GM12878 (cell line): ENCODE measurements around the gene PIP4K2B. TPM values are rescaled to one million over a fixed set of nuclear protein-coding genes. Genes with fewer than 3 reads are reported as not detected.

Experiments used
- ATAC-seq: fragments of 200-7000 bp; cut with Tn5 transposase; 3 replicates; pipeline ENCODE4 v1.9.1; 2020; ENCODE audit warnings: mild to moderate bottlenecking, moderate library complexity
- BruUV-seq: library from RNA; stranded (reverse); fragments of 400-500 nt; replicated peaks from 2 replicates; lab custom pipeline; 2021; lab: Mats Ljungman, UMichigan
- CTCF ChIA-PET: fragments of 300-600 bp; sonication (Branson Sonifier 250); formaldehyde crosslinking; extraction: SDS; loops from one replicate; lab custom pipeline; 2021; ENCODE audit warnings: inconsistent platforms; lab: Yijun Ruan, JAX
- POLR2A ChIA-PET: fragments of 350-600 bp; formaldehyde crosslinking; extraction: SDS; loops from one replicate; lab custom pipeline; 2021; ENCODE audit warnings: inconsistent platforms; lab: Charles Lee
- RAD21 ChIA-PET: fragments of 300-600 bp; sonication (Branson Sonifier 250); formaldehyde crosslinking; loops from one replicate; lab custom pipeline; 2023; ENCODE audit warnings: antibody characterized with exemption; ENCODE audit not compliant: unreplicated experiment; lab: Charles Lee
- SMC1A ChIA-PET: fragments of 300-600 bp; sonication (Branson Sonifier 250); formaldehyde crosslinking; loops from one replicate; lab custom pipeline; 2023; ENCODE audit not compliant: unreplicated experiment, uncharacterized antibody; lab: Charles Lee
- DNase-seq: peaks from one replicate; pipeline ENCODE4 v3.0.0-alpha.2; 2011; ENCODE audit warnings: low read depth, low spot score
- FAIRE-seq: peaks from 3 replicates; lab custom pipeline; 2011; peaks lifted over from hg19 to GRCh38; lab: Jason Lieb, UNC
- H2AFZ ChIP-seq: 2 replicates; pipeline ENCODE4 v1.6.0; 2011; ENCODE audit warnings: low read depth, low read length, control low read depth; ENCODE audit not compliant: control insufficient read depth
- H3K27ac ChIP-seq: 2 replicates; pipeline ENCODE4 v1.5.1; 2011; ENCODE audit warnings: control low read depth; ENCODE audit not compliant: control insufficient read depth, insufficient read depth
- H3K27me3 ChIP-seq, 2 experiments: replicated peaks in 1 of 2; 2 replicates each; pipeline versions ENCODE4 v1.6.0 to v1.6.1; 2011; ENCODE audit warnings: low read length in 1 of 2; ENCODE audit not compliant: control insufficient read depth in 2 of 2, insufficient read depth in 2 of 2
- H3K36me3 ChIP-seq, 2 experiments: 2 replicates each; pipeline ENCODE4 v1.5.1; 2011; ENCODE audit warnings: low read length in 1 of 2; ENCODE audit not compliant: control insufficient read depth in 2 of 2, insufficient read depth in 2 of 2
- H3K4me1 ChIP-seq: 2 replicates; pipeline ENCODE4 v1.6.1; 2011; ENCODE audit warnings: mild to moderate bottlenecking, low read length, moderate library complexity, mixed read lengths; ENCODE audit not compliant: control insufficient read depth, insufficient read depth
- H3K4me2 ChIP-seq: 2 replicates; pipeline ENCODE4 v1.6.0; 2011; ENCODE audit warnings: control low read depth; ENCODE audit not compliant: control insufficient read depth, insufficient read depth
- H3K4me3 ChIP-seq: fragments of 200-600 bp; sonication (generic); 2 replicates; pipeline ENCODE4 v1.5.1; 2016
- H3K79me2 ChIP-seq: 2 replicates; pipeline ENCODE4 v1.6.0; 2011; ENCODE audit warnings: low read length; ENCODE audit not compliant: control insufficient read depth, insufficient read depth
- H3K9ac ChIP-seq: 2 replicates; pipeline ENCODE4 v1.8.0; 2011; ENCODE audit warnings: low read length, control low read depth, mixed read lengths; ENCODE audit not compliant: control insufficient read depth, insufficient read depth
- H3K9me3 ChIP-seq: replicated peaks from 3 replicates; pipeline ENCODE4 v1.5.1; 2011; ENCODE audit warnings: mild to moderate bottlenecking, low read length; ENCODE audit not compliant: control insufficient read depth, insufficient read depth
- H4K20me1 ChIP-seq: 2 replicates; pipeline ENCODE4 v1.6.0; 2011; ENCODE audit not compliant: control insufficient read depth, insufficient read depth
- CBX3 ChIP-seq: fragments of 200-600 bp; sonication (generic); IDR thresholded peaks from 2 replicates; pipeline ENCODE4 v1.6.1; 2016; ENCODE audit warnings: low read depth, borderline replicate concordance
- ELK1 ChIP-seq: IDR thresholded peaks from 2 replicates; pipeline ENCODE4 v1.6.1; 2012; ENCODE audit warnings: low read depth, low read length, improper control_type of control experiment
- IKZF2 ChIP-seq, 2 experiments: fragments of 450-650 bp; IDR thresholded peaks; 2 replicates each; pipeline ENCODE4 v1.6.1; 2017; ENCODE audit warnings: mild to moderate bottlenecking in 2 of 2, moderate library complexity in 2 of 2
- NKRF ChIP-seq: fragments of 450-650 bp; conservative IDR thresholded peaks from 2 replicates; pipeline ENCODE4 v1.6.1; 2017; ENCODE audit warnings: mild to moderate bottlenecking, moderate library complexity
- PKNOX1 ChIP-seq: fragments of 450-650 bp; IDR thresholded peaks from 2 replicates; pipeline ENCODE4 v1.6.1; 2016; ENCODE audit warnings: mild to moderate bottlenecking
- SIN3A ChIP-seq: IDR thresholded peaks from 2 replicates; pipeline ENCODE4 v1.6.1; 2012; ENCODE audit warnings: low read depth, low read length, improper control_type of control experiment
- YY1 ChIP-seq: IDR thresholded peaks from 2 replicates; pipeline ENCODE4 v1.6.1; 2011; ENCODE audit warnings: low read depth, mild to moderate bottlenecking, low read length
- ZNF384 ChIP-seq: IDR thresholded peaks from 2 replicates; pipeline ENCODE4 v1.6.1; 2012; ENCODE audit warnings: low read depth, mild to moderate bottlenecking, low read length, improper control_type of control experiment, borderline replicate concordance
- WGBS: methylation state at CpG from one replicate; pipeline ENCODE4 v1.1.6; 2016; ENCODE audit warnings: low lambda C conversion rate; ENCODE audit not compliant: insufficient replicate concordance, insufficient coverage; ENCODE audit errors: missing lambda C conversion rate; 5-methylcytosine and 5-hydroxymethylcytosine counted together
- in situ Hi-C: fragments of 300-500 bp; cut with MboI; formaldehyde crosslinking; loops from 9 replicates; pipeline ENCODE4 v1.14.3; 2018; ENCODE audit warnings: mixed read lengths
- intact Hi-C: fragments of 100-400 bp; cut with micrococcal nuclease; formaldehyde crosslinking; loops from one replicate; pipeline ENCODE4 v1.14.2; 2022; ENCODE audit not compliant: unreplicated experiment
- polyA plus RNA-seq, 11 experiments: library from polyadenylated mRNA; depleted of rRNA in 4 of 11; unstranded in 6 of 11; stranded (reverse) in 5 of 11; fragments of >200 nt; fragmentation: Nextera tagmentation in 4 of 11; fragmentation: Illumina TruSeq in 1 of 11; extraction: Ambion mirVana in 4 of 11; extraction: Trizol in 1 of 11; gene quantifications; 1 replicate in 1 of 11; 2 replicates in 10 of 11; pipeline versions ENCODE4 v1.2.1 to v1.2.3, GENCODE V29; 2011 to 2016; ENCODE audit warnings: inconsistent platforms in 2 of 11, missing spikeins in 2 of 11, low read depth in 1 of 11
- total RNA-seq, 4 experiments: library from RNA; depleted of rRNA in 3 of 4; stranded (reverse); fragments of >200 nt in 3 of 4; fragmentation: Illumina TruSeq in 1 of 4; extraction: Trizol in 1 of 4; gene quantifications; 2 replicates each; pipeline versions ENCODE4 v1.2.1 to v1.2.3, GENCODE V29; 2013 to 2021

PIP4K2B gene
- total and polyA plus RNA-seq, 10 of the 15 experiments (the other 5 are each of a cell fraction or from before 2014, with no cell fraction given) = 3.8 to 30.3 (median 18.2) TPM

- no peak for TF ChIP-seq CBX3
- no peak for TF ChIP-seq ELK1
- 0 out of 2 replicates have a peak, but pooled peaks have one; percentile 14 for TF ChIP-seq PKNOX1
- TF ChIP-seq ZNF384 = peak; percentile 92
- TF ChIP-seq IKZF2 (IDR thresholded peaks at IDR 0.05) = no peak
Observed at GRCh38 chr17:38751144-38751807, 48.1 kb downstream of the PIP4K2B start (continued).

GRCh38 chr17:38750312-38751121, 48.8 kb downstream of the PIP4K2B start:
- Histone ChIP-seq H3K4me3 (peak overlapping the region; percentile 70), H3K27me3 (no peaks in the 10 kb centered on the region; a peak in 1 of 4 replicates), H3K79me2 (peaks cover 48% of the 10 kb centered on the region), H3K36me3 (peaks cover 0 to 6% of the 10 kb centered on the region in 2 experiments; a peak in 2 of 4 replicates), H3K27ac (no peak overlapping the region), H3K9me3 (no peaks in the 10 kb centered on the region), H3K9ac (peak overlapping the region; percentile 61; the same call in 1 of the 2 replicates), H4K20me1 (no peaks in the 10 kb centered on the region), H3K4me2 (peak overlapping the region; percentile 96), H2AFZ (peak overlapping the region; percentile 16), H3K4me1 (peaks cover 28% of the 10 kb centered on the region)
- ATAC-seq (no peak), FAIRE-seq (no peak), DNase-seq (no peak)
- TF ChIP-seq NKRF = 0 out of 2 replicates have a peak, but pooled peaks have one; percentile 35
- peak; percentile 57; the same call in 1 of the 2 replicates for TF ChIP-seq YY1
- no peak for TF ChIP-seq SIN3A
- SMC1A ChIA-PET = interaction anchor here (0.5 to 2.6 kb wide), 3 partner anchors 45 to 869 kb away, joined by 3 to 9 read pairs (median 6); partner anchors contain the start of gene MLLT6
- intact Hi-C loops = no loop called here
- POLR2A ChIA-PET = interaction anchor here (0.6 to 1.5 kb wide), 5 partner anchors 72 to 493 kb away, joined by 3 to 5 read pairs (median 4); partner anchors contain the start of gene LASP1
- WGBS = 18% methylated on average over 27 of the region's 28 CpGs
- CTCF ChIA-PET = interaction anchor here (1.0 kb wide), 2 partner anchors 16 to 403 kb away, joined by 3 to 6 read pairs; no protein-coding TSS in a partner anchor
- in situ Hi-C loops = loop anchor here (10.0 kb wide), 1 partner anchor 404 kb away; the partner anchor contains the start of gene PLXDC1
- RAD21 ChIA-PET = interaction anchor here (0.5 to 1.1 kb wide), 3 partner anchors 15 to 47 kb away, joined by 3 read pairs; no protein-coding TSS in a partner anchor
- BruUV-seq = no TSS peak
